GM19240 (cell line): ENCODE measurements around the gene FIZ1.

Source experiments
- DNase-seq: peaks from one replicate; pipeline ENCODE4 v3.0.0; 2011; ENCODE audit warnings: low spot score; ENCODE audit not compliant: insufficient read length

The FIZ1 gene

DNA sequence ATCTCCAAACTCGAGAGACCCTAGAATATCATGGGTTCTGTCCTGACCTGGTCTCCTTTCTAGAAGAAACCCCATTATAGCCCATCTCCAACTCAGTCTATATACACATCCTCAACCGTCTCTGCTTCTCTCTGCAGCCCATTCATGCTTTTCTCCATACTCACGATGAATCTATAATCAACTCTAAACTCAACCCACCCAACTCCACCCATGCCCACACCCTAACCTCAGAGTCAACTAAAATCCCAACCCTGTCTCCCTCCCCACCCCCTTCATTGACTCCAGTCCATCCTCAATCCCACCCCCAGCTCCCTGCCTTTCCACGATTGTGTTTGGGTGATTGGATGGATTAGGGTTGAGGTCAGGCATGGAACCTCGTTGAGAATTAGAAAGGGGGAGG is 55.8 kb downstream of the FIZ1 start:
- no peak for DNase-seq

DNA sequence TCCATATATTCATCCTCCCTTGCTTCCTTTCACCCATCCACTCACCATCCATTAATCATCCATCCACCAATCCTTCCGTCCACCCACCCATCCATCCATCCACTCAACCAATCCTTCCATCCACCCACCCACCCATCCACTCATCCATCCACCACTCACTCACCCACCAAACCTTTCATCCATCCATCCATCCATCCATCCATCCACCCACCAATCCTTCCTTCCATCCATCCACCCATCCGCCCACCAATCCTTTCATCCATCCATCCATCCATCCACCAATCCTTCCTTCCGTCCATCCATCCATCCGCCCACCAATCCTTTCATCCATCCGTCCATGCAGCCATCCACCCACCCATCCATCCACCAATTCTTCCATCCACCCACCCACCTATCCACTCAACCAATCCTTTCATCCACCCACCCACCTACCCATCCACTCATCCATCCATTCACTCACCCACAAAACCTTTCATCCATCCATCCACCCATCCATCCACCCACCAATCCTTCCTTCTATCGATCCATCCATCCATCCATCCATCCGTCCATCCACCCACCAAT is 56.9 kb downstream of the FIZ1 start:
- DNase-seq, result no peak
